ENCODE data around the gene PLA2G10.

- TF ChIP-seq CTCF (IDR thresholded peaks at IDR 0.05 in 4 of 5, conservative IDR thresholded peaks at IDR 0.05 in 1 of 5) = no peak
- TF ChIP-seq POLR2A (IDR thresholded peaks at IDR 0.05) = no peak
Measured at GRCh38 chr16:14668556-14669223, 25.4 kb downstream of the PLA2G10 start.

All from gastrocnemius medialis (tissue), 4 donors.